ENCODE measurements around the gene ABLIM1.

DNA sequence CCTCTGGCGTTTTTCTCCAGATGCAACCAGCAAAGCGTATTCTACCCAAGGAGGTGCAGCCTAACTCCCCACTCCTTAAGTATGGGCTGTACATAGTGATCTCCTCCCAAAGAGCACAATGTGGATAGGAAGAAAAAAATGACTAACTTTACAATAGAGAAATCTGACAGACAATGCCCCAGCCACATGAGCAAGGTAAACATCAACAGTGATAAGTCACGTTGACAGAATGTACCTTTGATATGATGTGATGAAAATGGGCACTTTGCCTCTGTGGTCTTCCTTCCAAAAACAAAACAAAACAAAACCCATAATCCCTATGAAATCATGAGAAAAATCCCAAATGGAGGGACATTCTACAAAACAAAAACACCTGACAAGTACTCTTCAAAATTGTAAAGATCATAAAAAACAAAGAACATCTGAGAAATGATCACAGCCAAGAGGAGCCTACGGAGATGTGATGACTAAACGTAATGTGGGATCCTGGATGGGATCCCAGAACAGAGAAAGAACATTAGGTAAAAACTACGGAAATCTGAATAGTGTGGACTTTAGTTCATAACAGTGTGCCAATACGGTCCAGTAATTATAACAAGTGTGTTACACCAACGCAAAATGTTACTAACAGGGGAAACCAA, 50.6 kb downstream of the ABLIM1 start:
- TF ChIP-seq, protein P1, sequence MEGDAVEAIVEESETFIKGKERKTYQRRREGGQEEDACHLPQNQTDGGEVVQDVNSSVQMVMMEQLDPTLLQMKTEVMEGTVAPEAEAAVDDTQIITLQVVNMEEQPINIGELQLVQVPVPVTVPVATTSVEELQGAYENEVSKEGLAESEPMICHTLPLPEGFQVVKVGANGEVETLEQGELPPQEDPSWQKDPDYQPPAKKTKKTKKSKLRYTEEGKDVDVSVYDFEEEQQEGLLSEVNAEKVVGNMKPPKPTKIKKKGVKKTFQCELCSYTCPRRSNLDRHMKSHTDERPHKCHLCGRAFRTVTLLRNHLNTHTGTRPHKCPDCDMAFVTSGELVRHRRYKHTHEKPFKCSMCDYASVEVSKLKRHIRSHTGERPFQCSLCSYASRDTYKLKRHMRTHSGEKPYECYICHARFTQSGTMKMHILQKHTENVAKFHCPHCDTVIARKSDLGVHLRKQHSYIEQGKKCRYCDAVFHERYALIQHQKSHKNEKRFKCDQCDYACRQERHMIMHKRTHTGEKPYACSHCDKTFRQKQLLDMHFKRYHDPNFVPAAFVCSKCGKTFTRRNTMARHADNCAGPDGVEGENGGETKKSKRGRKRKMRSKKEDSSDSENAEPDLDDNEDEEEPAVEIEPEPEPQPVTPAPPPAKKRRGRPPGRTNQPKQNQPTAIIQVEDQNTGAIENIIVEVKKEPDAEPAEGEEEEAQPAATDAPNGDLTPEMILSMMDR (conservative IDR thresholded peaks at IDR 0.05; ENCODE audit: low read depth, low read length), result no peak
- no peak for TF ChIP-seq EZH2 (IDR thresholded peaks at IDR 0.05; ENCODE audit: borderline replicate concordance, low read depth, low read length, poor library complexity, severe bottlenecking)
